Glutamatergic neuron (in vitro differentiated cells): ENCODE results near the gene LPCAT3. TPM values are rescaled to one million over a fixed set of nuclear protein-coding genes. Genes with fewer than 3 reads are reported as not detected.

Experiments used
- DNase-seq: peaks from one replicate; pipeline ENCODE4 v3.0.0; 2022
- H3K27ac Mint-ChIP-seq: one replicate; pipeline ENCODE4 v1.8.0; 2020; ENCODE audit warnings: mild to moderate bottlenecking, mixed read lengths, inconsistent platforms; ENCODE audit not compliant: unreplicated experiment
- H3K27me3 Mint-ChIP-seq: one replicate; pipeline ENCODE4 v1.8.0; 2020; ENCODE audit warnings: mild to moderate bottlenecking, moderate library complexity, mixed read lengths, inconsistent platforms; ENCODE audit not compliant: unreplicated experiment
- H3K36me3 Mint-ChIP-seq: one replicate; pipeline ENCODE4 v1.8.0; 2020; ENCODE audit warnings: mild to moderate bottlenecking, mixed read lengths, inconsistent platforms; ENCODE audit not compliant: unreplicated experiment
- H3K4me1 Mint-ChIP-seq: one replicate; pipeline ENCODE4 v1.8.0; 2020; ENCODE audit warnings: mild to moderate bottlenecking, low read depth, mixed read lengths, inconsistent platforms; ENCODE audit not compliant: unreplicated experiment
- H3K4me3 Mint-ChIP-seq: one replicate; pipeline ENCODE4 v1.8.0; 2020; ENCODE audit warnings: mild to moderate bottlenecking, mixed read lengths, inconsistent platforms; ENCODE audit not compliant: unreplicated experiment
- H3K9me3 Mint-ChIP-seq: one replicate; pipeline ENCODE4 v1.8.0; 2020; ENCODE audit warnings: mild to moderate bottlenecking, moderate library complexity, mixed read lengths, inconsistent platforms; ENCODE audit not compliant: unreplicated experiment
- total RNA-seq: library from RNA; stranded (reverse); fragmentation: NEBNext Ultra II Directional; extraction: Animal tissue kit (Norgen Biotek cat#: 25700); gene quantifications from one replicate; pipeline ENCODE4 v1.2.1, GENCODE V29; 2021; ENCODE audit not compliant: unreplicated experiment
- TF ChIP-seq, protein P1 (sequence below): fragments of 200-600 bp; sonication (generic); IDR thresholded peaks from one replicate; pipeline ENCODE4 v1.5.0; 2021; ENCODE audit not compliant: partially characterized antibody, unreplicated experiment

Gene LPCAT3
- total RNA-seq, 1 donor from 2014 or later, result 53.3 TPM

DNA sequence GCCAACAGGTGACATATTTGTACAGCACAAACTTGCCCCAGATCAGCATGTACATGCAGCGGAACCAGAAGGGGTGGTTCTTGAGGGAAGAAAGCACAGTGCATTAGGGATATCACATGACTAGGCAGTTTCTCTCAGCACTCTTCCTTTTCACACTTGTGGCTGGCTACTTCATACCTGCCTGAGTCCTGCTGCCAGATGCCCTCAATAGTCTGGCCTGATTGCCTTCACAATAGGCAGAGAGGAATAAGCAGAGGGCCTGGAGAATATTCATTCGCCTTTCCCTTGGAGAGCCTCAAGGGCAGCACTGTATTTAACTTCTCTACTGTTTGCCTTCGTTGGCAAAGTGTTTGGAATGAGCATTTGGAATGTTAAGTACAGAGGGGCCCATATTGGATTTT is 39.7 kb downstream of the LPCAT3 start:
- H3K4me1 Mint-ChIP-seq, result no peaks in the 10 kb centered on the region
- no peak overlapping the region for H3K4me3 Mint-ChIP-seq
- TF ChIP-seq, protein P1, sequence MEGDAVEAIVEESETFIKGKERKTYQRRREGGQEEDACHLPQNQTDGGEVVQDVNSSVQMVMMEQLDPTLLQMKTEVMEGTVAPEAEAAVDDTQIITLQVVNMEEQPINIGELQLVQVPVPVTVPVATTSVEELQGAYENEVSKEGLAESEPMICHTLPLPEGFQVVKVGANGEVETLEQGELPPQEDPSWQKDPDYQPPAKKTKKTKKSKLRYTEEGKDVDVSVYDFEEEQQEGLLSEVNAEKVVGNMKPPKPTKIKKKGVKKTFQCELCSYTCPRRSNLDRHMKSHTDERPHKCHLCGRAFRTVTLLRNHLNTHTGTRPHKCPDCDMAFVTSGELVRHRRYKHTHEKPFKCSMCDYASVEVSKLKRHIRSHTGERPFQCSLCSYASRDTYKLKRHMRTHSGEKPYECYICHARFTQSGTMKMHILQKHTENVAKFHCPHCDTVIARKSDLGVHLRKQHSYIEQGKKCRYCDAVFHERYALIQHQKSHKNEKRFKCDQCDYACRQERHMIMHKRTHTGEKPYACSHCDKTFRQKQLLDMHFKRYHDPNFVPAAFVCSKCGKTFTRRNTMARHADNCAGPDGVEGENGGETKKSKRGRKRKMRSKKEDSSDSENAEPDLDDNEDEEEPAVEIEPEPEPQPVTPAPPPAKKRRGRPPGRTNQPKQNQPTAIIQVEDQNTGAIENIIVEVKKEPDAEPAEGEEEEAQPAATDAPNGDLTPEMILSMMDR, result no peak
- no peak for DNase-seq
- H3K27me3 Mint-ChIP-seq, result peaks cover 2% of the 10 kb centered on the region
- no peak overlapping the region for H3K27ac Mint-ChIP-seq
- no peaks in the 10 kb centered on the region for H3K36me3 Mint-ChIP-seq
- peaks cover 4% of the 10 kb centered on the region for H3K9me3 Mint-ChIP-seq

DNA sequence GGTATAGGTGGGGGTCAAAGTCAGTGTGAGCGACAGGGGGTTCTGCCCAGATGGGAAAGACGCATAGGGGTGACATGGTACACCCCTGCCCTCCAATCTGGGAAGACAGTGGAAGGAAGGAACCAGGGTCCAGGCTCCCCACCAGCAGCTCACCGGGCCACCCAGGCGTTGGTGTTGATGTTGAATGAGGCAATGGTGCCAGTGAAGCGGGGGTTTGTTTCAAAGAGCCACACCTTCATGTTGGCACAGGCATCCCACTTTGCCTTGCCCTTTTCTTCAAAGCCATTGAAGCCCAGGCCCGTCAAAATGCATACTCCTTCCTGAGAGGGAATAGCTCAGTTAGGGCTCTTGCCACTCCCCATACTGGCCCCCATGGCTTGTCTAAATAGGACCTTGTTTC is 40.1 kb downstream of the LPCAT3 start:
- Mint-ChIP-seq H3K27ac (no peak overlapping the region), H3K4me1 (no peaks in the 10 kb centered on the region), H3K27me3 (peaks cover 2% of the 10 kb centered on the region), H3K36me3 (no peaks in the 10 kb centered on the region), H3K4me3 (no peak overlapping the region), H3K9me3 (peaks cover 4% of the 10 kb centered on the region)
- DNase-seq, result no peak
- TF ChIP-seq, protein P1, result no peak

DNA sequence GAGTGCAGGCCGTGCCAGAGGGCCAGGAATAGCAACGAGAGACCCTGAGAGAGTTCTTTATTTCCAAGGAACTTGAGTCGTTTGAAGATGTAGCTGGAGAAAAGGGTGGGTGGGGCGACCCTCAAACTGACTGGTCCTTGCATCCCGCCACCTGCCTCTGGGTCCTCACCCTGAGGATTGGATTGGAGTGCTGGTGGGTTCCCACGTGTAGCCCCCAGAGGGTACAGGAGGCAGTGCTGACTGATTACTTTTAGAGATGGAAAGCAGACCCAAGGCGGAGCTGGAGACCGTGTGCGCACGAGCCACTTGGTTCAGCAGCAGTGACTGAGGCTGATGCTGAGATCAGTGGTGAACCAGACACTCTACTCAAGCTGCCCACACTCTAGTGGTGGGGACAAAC is 40.6 kb downstream of the LPCAT3 start:
- TF ChIP-seq, protein P1, result no peak
- Mint-ChIP-seq H3K27me3 (peaks cover 2% of the 10 kb centered on the region), H3K36me3 (no peaks in the 10 kb centered on the region), H3K27ac (no peak overlapping the region), H3K4me3 (no peak overlapping the region), H3K4me1 (no peaks in the 10 kb centered on the region), H3K9me3 (peaks cover 4% of the 10 kb centered on the region)
- no peak for DNase-seq

DNA sequence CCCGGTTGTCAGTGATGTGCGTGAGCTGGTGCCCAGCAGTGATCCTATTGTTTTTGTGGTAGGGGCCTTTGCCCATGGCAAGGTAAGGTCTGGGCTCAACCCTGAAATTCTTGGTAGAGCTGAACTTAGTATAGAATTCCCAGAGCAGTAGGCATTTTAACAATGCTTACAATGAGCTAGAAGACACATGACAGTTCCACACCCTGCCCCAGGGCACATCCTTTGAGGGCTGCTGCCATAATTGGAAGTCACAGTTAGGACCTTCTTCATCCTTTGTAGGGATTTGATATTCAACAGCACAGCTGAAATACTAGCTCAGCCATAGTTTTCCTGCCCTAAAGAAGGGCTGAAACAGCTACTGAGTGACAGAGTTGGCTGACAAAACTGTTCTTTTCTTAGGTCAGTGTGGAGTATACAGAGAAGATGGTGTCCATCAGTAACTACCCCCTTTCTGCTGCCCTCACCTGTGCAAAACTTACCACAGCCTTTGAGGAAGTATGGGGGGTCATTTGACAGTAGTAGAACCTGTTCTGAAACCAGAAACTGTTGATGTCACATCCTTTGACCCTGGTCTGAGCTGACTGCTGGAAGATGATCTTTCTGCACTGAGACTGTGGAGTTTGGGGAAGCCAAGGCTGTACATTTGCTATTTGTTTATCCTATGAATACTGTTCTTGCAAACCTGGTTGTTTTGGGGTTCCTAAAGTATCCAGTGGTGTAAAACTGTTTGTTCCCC is 42.8 kb downstream of the LPCAT3 start:
- Mint-ChIP-seq H3K4me3 (no peak overlapping the region), H3K36me3 (no peaks in the 10 kb centered on the region), H3K9me3 (peaks cover 9% of the 10 kb centered on the region), H3K27me3 (peaks cover 5% of the 10 kb centered on the region), H3K4me1 (peaks cover 8% of the 10 kb centered on the region), H3K27ac (no peak overlapping the region)
- TF ChIP-seq, protein P1, result no peak
- DNase-seq, result no peak

DNA sequence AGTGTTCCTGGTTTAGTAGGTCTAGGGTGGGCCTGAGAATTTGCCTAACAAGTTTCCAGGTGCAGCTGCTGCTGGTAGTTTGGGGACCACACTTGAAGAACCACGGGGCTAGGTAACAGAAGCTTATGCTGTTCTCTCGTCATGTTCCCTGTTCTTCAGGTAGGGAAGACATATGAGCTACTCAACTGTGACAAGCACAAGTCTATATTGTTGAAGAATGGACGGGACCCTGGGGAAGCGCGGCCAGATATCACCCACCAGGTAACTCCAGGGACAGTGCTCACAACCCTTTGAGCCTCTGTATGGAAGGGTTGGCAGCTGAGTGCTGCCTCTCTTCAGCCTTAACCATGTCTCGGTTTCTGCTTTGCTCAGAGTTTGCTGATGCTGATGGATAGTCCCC is 44.1 kb downstream of the LPCAT3 start:
- no peaks in the 10 kb centered on the region for H3K36me3 Mint-ChIP-seq

More for the DNA sequence above, 44.1 kb downstream of the LPCAT3 start:
- Mint-ChIP-seq H3K27me3 (peaks cover 5% of the 10 kb centered on the region), H3K27ac (no peak overlapping the region), H3K9me3 (peaks cover 11% of the 10 kb centered on the region), H3K4me3 (no peak overlapping the region), H3K4me1 (peaks cover 10% of the 10 kb centered on the region)
- TF ChIP-seq, protein P1, result no peak
- no peak for DNase-seq
